ENCODE data around the gene RBPJL. TPM values are rescaled to one million over a fixed set of nuclear protein-coding genes. Genes with fewer than 3 reads are reported as not detected.

RBPJL gene, protein sequence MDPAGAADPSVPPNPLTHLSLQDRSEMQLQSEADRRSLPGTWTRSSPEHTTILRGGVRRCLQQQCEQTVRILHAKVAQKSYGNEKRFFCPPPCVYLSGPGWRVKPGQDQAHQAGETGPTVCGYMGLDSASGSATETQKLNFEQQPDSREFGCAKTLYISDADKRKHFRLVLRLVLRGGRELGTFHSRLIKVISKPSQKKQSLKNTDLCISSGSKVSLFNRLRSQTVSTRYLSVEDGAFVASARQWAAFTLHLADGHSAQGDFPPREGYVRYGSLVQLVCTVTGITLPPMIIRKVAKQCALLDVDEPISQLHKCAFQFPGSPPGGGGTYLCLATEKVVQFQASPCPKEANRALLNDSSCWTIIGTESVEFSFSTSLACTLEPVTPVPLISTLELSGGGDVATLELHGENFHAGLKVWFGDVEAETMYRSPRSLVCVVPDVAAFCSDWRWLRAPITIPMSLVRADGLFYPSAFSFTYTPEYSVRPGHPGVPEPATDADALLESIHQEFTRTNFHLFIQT
- total RNA-seq: not detected in 2 replicates

GRCh38 chr20:45306431-45306982, at the start of gene RBPJL:
TSS of gene RBPJL (plus strand) at chr20:45306840. CDS start at chr20:45306923, 83 bp downstream.

GRCh38 chr20:45308117-45308778, 1.6 kb downstream of the RBPJL start, which contains the start of gene MATN4:
TSS of gene MATN4 (minus strand) at chr20:45308299. CDS start at chr20:45305582, 2,717 bp downstream.

DNA sequence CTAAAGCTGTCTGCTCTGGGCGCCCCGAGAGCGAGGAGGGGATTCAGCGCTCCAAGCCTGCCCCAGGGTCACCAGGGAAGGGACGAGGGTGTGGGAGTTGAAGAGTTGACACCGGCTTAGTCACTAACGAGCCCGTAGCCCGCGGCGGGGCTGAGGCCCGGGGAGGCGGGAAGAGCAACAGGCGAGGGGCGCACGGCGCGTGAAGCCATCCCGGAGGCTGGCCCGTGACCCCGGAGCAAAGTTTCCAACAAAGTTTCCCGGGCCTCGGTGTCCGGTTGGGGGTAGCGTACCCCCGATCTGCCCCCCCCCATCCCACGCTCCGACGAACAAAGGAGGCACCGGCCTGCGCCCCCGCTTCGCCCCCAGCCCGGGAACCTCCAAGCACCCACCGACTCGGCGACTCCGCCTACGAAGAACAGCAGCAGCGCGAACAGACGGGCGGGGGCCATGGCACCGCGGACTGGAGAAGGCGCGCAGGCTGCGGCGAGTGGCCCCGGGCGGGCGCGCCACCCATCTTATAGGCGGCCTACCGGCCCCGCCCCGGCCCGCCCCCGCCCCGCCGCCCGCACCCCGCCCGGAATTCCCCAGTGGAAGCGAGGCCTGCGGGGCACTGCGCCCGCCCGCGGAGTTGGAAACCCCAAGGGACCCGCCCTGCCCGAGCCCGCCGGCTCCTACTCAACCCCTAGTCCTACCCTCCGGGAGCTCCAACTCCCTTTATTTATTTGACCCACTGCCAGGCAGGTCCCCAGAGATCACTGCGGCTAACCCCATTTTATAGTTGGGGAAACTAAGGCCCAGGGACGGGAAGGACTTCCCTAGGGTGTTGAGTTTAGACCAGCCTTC, 41.5 kb downstream of the RBPJL start, which contains the start of gene SDC4:
Gene SDC4 (minus strand): TSS at position 489 of the 843 bp plus-strand sequence. CDS start 40 bp downstream, at position 449.

GRCh38 chr20:45362804-45363610, 56.4 kb downstream of the RBPJL start, which contains the start of gene SYS1:
TSS of gene SYS1 (plus strand) at chr20:45363156. CDS start at chr20:45363532, 376 bp downstream.

Other genes with a start within 250 kb of the RBPJL start
- not detected in 2 replicates for gene KCNS1, start 205.7 kb upstream of the RBPJL start, total RNA-seq
- not detected in 2 replicates for gene WFDC5, start 191.7 kb upstream of the RBPJL start, total RNA-seq
- gene WFDC12, start 182.4 kb upstream of the RBPJL start, total RNA-seq: not detected in 2 replicates
- gene PI3, start 131.9 kb upstream of the RBPJL start, total RNA-seq: not detected in 2 replicates
- not detected in 2 replicates for gene SEMG1, start 99.8 kb upstream of the RBPJL start, total RNA-seq
- not detected in 2 replicates for gene SEMG2, start 85.5 kb upstream of the RBPJL start, total RNA-seq
- gene SLPI, start 52.3 kb upstream of the RBPJL start, total RNA-seq: 0.66 TPM in 1 of 2 replicates, not detected in the other
- gene MATN4, start 1.5 kb downstream of the RBPJL start, total RNA-seq: not detected in 2 replicates
- 54.5 and 89.0 TPM in 2 replicates for gene SDC4, start 41.6 kb downstream of the RBPJL start, total RNA-seq
- gene SYS1, start 56.3 kb downstream of the RBPJL start, total RNA-seq: 17.6 and 19.5 TPM in 2 replicates
- gene TP53TG5, start 71.5 kb downstream of the RBPJL start, total RNA-seq: 0.19 TPM in 1 of 2 replicates, not detected in the other
- gene DBNDD2, start 101.4 kb downstream of the RBPJL start, total RNA-seq: 7.1 and 11.3 TPM in 2 replicates
- gene PIGT, start 109.3 kb downstream of the RBPJL start, total RNA-seq: 30.1 and 37.3 TPM in 2 replicates
- gene WFDC2, start 162.9 kb downstream of the RBPJL start, total RNA-seq: not detected in 2 replicates
- gene SPINT3, start 208.8 kb downstream of the RBPJL start, total RNA-seq: not detected in 2 replicates
- not detected in 2 replicates for gene WFDC6, start 232.6 kb downstream of the RBPJL start, total RNA-seq
- gene EPPIN, start 240.6 kb downstream of the RBPJL start, total RNA-seq: not detected in 2 replicates